Thyroid gland (tissue), 4 donors: Measurements from ENCODE around the gene TGM3. TPM values are rescaled to one million over a fixed set of nuclear protein-coding genes. Genes with fewer than 3 reads are reported as not detected.

Source experiments
- DNase-seq, 2 donors: peaks; one replicate each; pipeline ENCODE4 v3.0.0-alpha.2; 2019
- H3K27ac ChIP-seq, 3 donors: fragments of 200-600 bp; sonication (generic); 1 replicate in 2 of 3; 2 replicates in 1 of 3; pipeline ENCODE4 v1.5.1; 2016 to 2019; ENCODE audit warnings: mild to moderate bottlenecking in 1 of 3, moderate library complexity in 1 of 3
- H3K27me3 ChIP-seq: fragments of 200-600 bp; sonication (generic); one replicate; pipeline ENCODE4 v1.5.1; 2019
- H3K36me3 ChIP-seq, 2 donors: fragments of 200-600 bp; sonication (generic); one replicate each; pipeline ENCODE4 v1.5.1; 2016 to 2019
- H3K4me1 ChIP-seq, 2 donors: fragments of 200-600 bp; sonication (generic); one replicate each; pipeline ENCODE4 v1.5.1; 2017 to 2019
- H3K4me3 ChIP-seq, 3 donors: fragments of 200-600 bp; sonication (generic); replicated peaks in 1 of 3; 1 replicate in 2 of 3; 2 replicates in 1 of 3; pipeline ENCODE4 v1.5.1; 2016; ENCODE audit warnings: mild to moderate bottlenecking in 1 of 3
- H3K9me3 ChIP-seq: fragments of 200-600 bp; sonication (generic); one replicate; pipeline ENCODE4 v1.5.1; 2017
- CTCF ChIP-seq, 6 experiments: fragments of 200-600 bp in 3 of 6; fragments of 450-650 bp in 3 of 6; sonication (generic) in 3 of 6; IDR thresholded peaks; one replicate each; pipeline ENCODE4 v1.5.1; 2016 to 2019; ENCODE audit warnings: antibody characterized with exemption in 6 of 6, mild to moderate bottlenecking in 2 of 6, inconsistent platforms in 1 of 6, moderate library complexity in 1 of 6
- POLR2A ChIP-seq, 2 donors: fragments of 450-650 bp; IDR thresholded peaks; one replicate each; pipeline ENCODE4 v1.6.1; 2017; ENCODE audit warnings: antibody characterized with exemption in 2 of 2, mild to moderate bottlenecking in 2 of 2, moderate library complexity in 1 of 2
- WGBS, 2 donors: methylation state at CpG; one replicate each; pipeline ENCODE4 v1.1.5; 2017; 5-methylcytosine and 5-hydroxymethylcytosine counted together
- intact Hi-C: fragments of 100-400 bp; cut with DNase I; formaldehyde crosslinking; loops from one replicate; pipeline ENCODE4 v1.15.1; 2023
- total RNA-seq, 4 donors: library from RNA; depleted of rRNA; stranded (reverse); fragments of >200 nt; gene quantifications; one replicate each; pipeline ENCODE4 v1.2.3, GENCODE V29; 2016

TGM3 gene
- total RNA-seq, 4 donors from 2014 or later: not detected

GRCh38 chr20:2312876-2313275 lies 17.1 kb downstream of the TGM3 start:
- Histone ChIP-seq H3K4me1 (no peaks in the 10 kb centered on the region), H3K9me3 (no peaks in the 10 kb centered on the region), H3K36me3 (no peaks in the 10 kb centered on the region), H3K27ac (no peak overlapping the region), H3K27me3 (no peaks in the 10 kb centered on the region), H3K4me3 (no peak overlapping the region)
- TF ChIP-seq POLR2A (IDR thresholded peaks at IDR 0.05) (no peak), CTCF (IDR thresholded peaks at IDR 0.05) (no peak)
- DNase-seq: no peak
- intact Hi-C loops: no loop called here
- 91 to 92% methylated on average over 8 of the region's 8 CpGs for WGBS, 2 donors

GRCh38 chr20:2313316-2313715 lies 17.5 kb downstream of the TGM3 start:
- no peak overlapping the region for H3K27ac ChIP-seq
- no peaks in the 10 kb centered on the region for H3K9me3 ChIP-seq
- 70 to 84% methylated on average over 3 of the region's 3 CpGs for WGBS, 2 donors
- intact Hi-C loops: no loop called here
- H3K4me3 ChIP-seq: no peak overlapping the region
- no peak for DNase-seq
- no peaks in the 10 kb centered on the region for H3K36me3 ChIP-seq
- no peaks in the 10 kb centered on the region for H3K27me3 ChIP-seq
- TF ChIP-seq POLR2A (IDR thresholded peaks at IDR 0.05): no peak
- no peak for TF ChIP-seq CTCF (IDR thresholded peaks at IDR 0.05)
- H3K4me1 ChIP-seq: no peaks in the 10 kb centered on the region

- no peak for TF ChIP-seq CTCF (IDR thresholded peaks at IDR 0.05)
- TF ChIP-seq POLR2A (IDR thresholded peaks at IDR 0.05): no peak
- no peaks in the 10 kb centered on the region for H3K4me1 ChIP-seq
- no peaks in the 10 kb centered on the region for H3K36me3 ChIP-seq
- no peak for DNase-seq
- no peaks in the 10 kb centered on the region for H3K9me3 ChIP-seq
- intact Hi-C loops: no loop called here
- no peaks in the 10 kb centered on the region for H3K27me3 ChIP-seq
- no peak overlapping the region for H3K4me3 ChIP-seq
- 64 to 79% methylated on average over 5 to 8 of the region's 8 CpGs for WGBS, 2 donors
- H3K27ac ChIP-seq: no peak overlapping the region
Measured at GRCh38 chr20:2314759-2315439, 19.1 kb downstream of the TGM3 start.

- intact Hi-C loops: no loop called here
- Histone ChIP-seq H3K9me3 (no peaks in the 10 kb centered on the region), H3K4me1 (no peaks in the 10 kb centered on the region), H3K27ac (no peak overlapping the region), H3K27me3 (no peaks in the 10 kb centered on the region), H3K4me3 (no peak overlapping the region), H3K36me3 (no peaks in the 10 kb centered on the region)
- WGBS, 2 donors: 64 to 67% methylated on average over 1 of the region's 1 CpG
- no peak for DNase-seq
- TF ChIP-seq CTCF (IDR thresholded peaks at IDR 0.05) (no peak), POLR2A (IDR thresholded peaks at IDR 0.05) (no peak)
Measured at GRCh38 chr20:2315440-2315778, 19.6 kb downstream of the TGM3 start.

GRCh38 chr20:2316847-2317495 lies 21.2 kb downstream of the TGM3 start:
- no peak overlapping the region for H3K4me3 ChIP-seq
- H3K27me3 ChIP-seq: no peaks in the 10 kb centered on the region
- 90 to 91% methylated on average over 14 of the region's 14 CpGs for WGBS, 2 donors
- no peaks in the 10 kb centered on the region for H3K4me1 ChIP-seq
- no peak for TF ChIP-seq CTCF (IDR thresholded peaks at IDR 0.05)
- H3K27ac ChIP-seq: no peak overlapping the region
- H3K36me3 ChIP-seq: no peaks in the 10 kb centered on the region
- H3K9me3 ChIP-seq: no peaks in the 10 kb centered on the region
- no peak for DNase-seq
- intact Hi-C loops: no loop called here
